B cell (primary cell): ENCODE measurements around the gene HOXC6. TPM values are rescaled to one million over a fixed set of nuclear protein-coding genes. Genes with fewer than 3 reads are reported as not detected.

ENCODE experiments used
- ATAC-seq: fragments of 200-7000 bp; cut with Tn5 transposase; one replicate; pipeline ENCODE4 v1.10.0; 2021; ENCODE audit warnings: low read depth, mild to moderate bottlenecking, moderate number of reproducible peaks, moderate library complexity
- CTCF ChIA-PET: fragments of 350-600 bp; sonication (Branson Sonifier 250); formaldehyde crosslinking; loops from one replicate; lab custom pipeline; 2021; ENCODE audit warnings: antibody characterized with exemption, inconsistent platforms; lab: Charles Lee
- POLR2A ChIA-PET: fragments of 350-600 bp; sonication (Branson Sonifier 250); formaldehyde crosslinking; loops from one replicate; lab custom pipeline; 2021; ENCODE audit warnings: antibody characterized with exemption; lab: Charles Lee
- DNase-seq: peaks from one replicate; pipeline ENCODE4 v3.0.0; 2013
- H2AFZ ChIP-seq: 2 replicates; pipeline ENCODE4 v1.6.1; 2012; ENCODE audit warnings: mild to moderate bottlenecking, low read depth, low read length; ENCODE audit not compliant: insufficient read depth, poor library complexity, severe bottlenecking
- H3K27ac ChIP-seq, 2 donors: 1 replicate in 1 of 2; 2 replicates in 1 of 2; pipeline ENCODE4 v1.5.1; 2012 to 2013; ENCODE audit warnings: low read length in 2 of 2, mild to moderate bottlenecking in 2 of 2, moderate library complexity in 1 of 2
- H3K27me3 ChIP-seq, 4 experiments: fragments of 200-600 bp in 1 of 4; sonication (generic) in 1 of 4; replicated peaks in 1 of 4; 1 replicate in 2 of 4; 2 replicates in 2 of 4; pipeline versions ENCODE4 v1.6.1 to v1.7.0; 2013 to 2016; ENCODE audit warnings: low read length in 3 of 4, mild to moderate bottlenecking in 2 of 4, mixed read lengths in 1 of 4, moderate library complexity in 1 of 4; ENCODE audit not compliant: insufficient read depth in 4 of 4, control insufficient read depth in 3 of 4; ENCODE audit errors: control extremely low read depth in 1 of 4
- H3K36me3 ChIP-seq, 2 experiments: replicated peaks in 1 of 2; 1 replicate in 1 of 2; 2 replicates in 1 of 2; pipeline versions ENCODE4 v1.6.1 to v1.7.1; 2013; ENCODE audit warnings: low read length in 1 of 2; ENCODE audit not compliant: insufficient read depth in 2 of 2, control insufficient read depth in 1 of 2; ENCODE audit errors: control extremely low read depth in 1 of 2, extremely low read depth in 1 of 2
- H3K4me1 ChIP-seq, 2 donors: fragments of 200-600 bp in 1 of 2; sonication (generic) in 1 of 2; 1 replicate in 1 of 2; 2 replicates in 1 of 2; pipeline versions ENCODE4 v1.5.1 to v1.6.1; 2013 to 2017; ENCODE audit warnings: low read length in 2 of 2; ENCODE audit not compliant: control insufficient read depth in 2 of 2, insufficient read depth in 2 of 2
- H3K4me2 ChIP-seq: replicated peaks from 2 replicates; pipeline ENCODE3; 2012; ENCODE audit warnings: mild to moderate bottlenecking, low read depth, low read length; ENCODE audit not compliant: poor library complexity, severe bottlenecking
- H3K4me3 ChIP-seq, 5 experiments: fragments of 200-600 bp in 1 of 5; sonication (generic) in 1 of 5; 1 replicate in 3 of 5; 2 replicates in 2 of 5; pipeline versions ENCODE4 v1.5.1 to v1.7.0; 2011 to 2016; ENCODE audit warnings: low read length in 4 of 5, mild to moderate bottlenecking in 4 of 5, low read depth in 2 of 5, control low read depth in 1 of 5, moderate library complexity in 1 of 5; ENCODE audit not compliant: insufficient read depth in 1 of 5; ENCODE audit errors: control extremely low read depth in 1 of 5, extremely low read depth in 1 of 5
- H3K79me2 ChIP-seq: fragments of 200-600 bp; sonication (generic); one replicate; pipeline ENCODE4 v1.6.0; 2016; ENCODE audit warnings: low read length; ENCODE audit not compliant: control insufficient read depth, insufficient read depth
- H3K9ac ChIP-seq: fragments of 200-600 bp; sonication (generic); 2 replicates; pipeline ENCODE4 v1.6.1; 2017; ENCODE audit warnings: mild to moderate bottlenecking, low read length, moderate library complexity
- H3K9me3 ChIP-seq, 3 donors: one replicate each; pipeline versions ENCODE4 v1.6.1 to v1.7.1; 2013; ENCODE audit warnings: low read length in 2 of 3; ENCODE audit not compliant: control insufficient read depth in 2 of 3, insufficient read depth in 1 of 3; ENCODE audit errors: control extremely low read depth in 1 of 3
- H4K20me1 ChIP-seq: 2 replicates; pipeline ENCODE4 v1.6.0; 2012; ENCODE audit warnings: mild to moderate bottlenecking, low read length; ENCODE audit not compliant: insufficient read depth, control insufficient read depth, poor library complexity, severe bottlenecking
- H3K27ac Mint-ChIP-seq: one replicate; pipeline ENCODE4 v1.8.0; 2021; ENCODE audit warnings: mixed read lengths
- H3K27me3 Mint-ChIP-seq: one replicate; pipeline ENCODE4 v1.8.0; 2021; ENCODE audit warnings: mixed read lengths
- H3K4me1 Mint-ChIP-seq: one replicate; pipeline ENCODE4 v1.8.0; 2021; ENCODE audit warnings: mixed read lengths
- H3K4me3 Mint-ChIP-seq: one replicate; pipeline ENCODE4 v1.8.0; 2021; ENCODE audit warnings: mixed read lengths
- H3K9me3 Mint-ChIP-seq: one replicate; pipeline ENCODE4 v1.8.0; 2022; ENCODE audit warnings: mixed read lengths; ENCODE audit not compliant: insufficient read depth
- EZH2 ChIP-seq: IDR thresholded peaks from 2 replicates; pipeline ENCODE4 v1.6.1; 2012; ENCODE audit warnings: borderline replicate concordance, low read depth, mild to moderate bottlenecking, moderate library complexity, low read length; ENCODE audit not compliant: insufficient read depth, poor library complexity, severe bottlenecking
- WGBS: methylation state at CpG from one replicate; pipeline ENCODE4 v1.1.5; 2013; ENCODE audit warnings: missing lambda C conversion rate; ENCODE audit not compliant: insufficient coverage; 5-methylcytosine and 5-hydroxymethylcytosine counted together
- intact Hi-C: fragments of 100-400 bp; cut with micrococcal nuclease; formaldehyde crosslinking; loops from one replicate; pipeline ENCODE4 v1.10.0; 2022
- polyA plus RNA-seq: library from polyadenylated mRNA; depleted of rRNA; stranded (reverse); fragments of >200 nt; gene quantifications from 2 replicates; pipeline ENCODE4 v1.2.3, GENCODE V29; 2012
- total RNA-seq, 2 donors: library from RNA; stranded (reverse); fragments of 120-200 nt in 1 of 2; gene quantifications; 1 replicate in 1 of 2; 2 replicates in 1 of 2; pipeline versions ENCODE4 v1.2.3 to v1.2.4, GENCODE V29; 2013 to 2022
- TF ChIP-seq, protein P1 (sequence below): fragments of 200-600 bp; IDR thresholded peaks from one replicate; pipeline ENCODE4 v1.8.0; 2022; ENCODE audit warnings: antibody characterized with exemption, mild to moderate bottlenecking

The HOXC6 gene
- total and polyA plus RNA-seq, 2 donors (not counting 1 experiment from before 2014, with no cell fraction given) = not detected

DNA sequence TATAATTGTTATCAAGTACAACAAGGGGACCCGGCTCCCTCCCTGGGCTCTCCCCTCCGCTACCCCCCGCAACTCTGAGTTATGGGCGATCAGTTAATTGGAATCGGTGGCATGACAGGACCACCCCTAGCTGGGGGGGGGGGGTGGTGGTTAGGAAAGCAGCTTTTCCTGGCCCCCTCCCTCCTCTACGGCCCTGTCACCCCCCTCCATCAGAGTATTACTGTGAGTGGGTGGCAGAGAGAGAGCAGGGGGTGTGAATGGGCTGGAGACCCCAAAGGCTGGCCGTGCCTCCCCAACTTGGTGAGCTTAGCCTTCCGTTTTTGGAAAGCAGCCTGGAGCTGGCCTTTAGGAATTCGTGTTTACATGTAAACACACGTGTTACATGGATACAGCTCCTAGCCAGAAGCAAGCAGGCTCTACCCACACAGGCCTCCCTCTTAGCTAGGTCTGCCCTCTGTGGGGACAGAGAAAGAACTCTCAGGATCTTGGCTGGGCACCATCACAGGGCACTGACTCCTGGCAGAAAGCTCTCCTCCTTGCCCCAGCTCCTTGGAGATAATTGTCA is 24.3 kb downstream of the HOXC6 start:
- peak overlapping the region; percentile 72 for H3K9ac ChIP-seq
- TF ChIP-seq, protein P1, sequence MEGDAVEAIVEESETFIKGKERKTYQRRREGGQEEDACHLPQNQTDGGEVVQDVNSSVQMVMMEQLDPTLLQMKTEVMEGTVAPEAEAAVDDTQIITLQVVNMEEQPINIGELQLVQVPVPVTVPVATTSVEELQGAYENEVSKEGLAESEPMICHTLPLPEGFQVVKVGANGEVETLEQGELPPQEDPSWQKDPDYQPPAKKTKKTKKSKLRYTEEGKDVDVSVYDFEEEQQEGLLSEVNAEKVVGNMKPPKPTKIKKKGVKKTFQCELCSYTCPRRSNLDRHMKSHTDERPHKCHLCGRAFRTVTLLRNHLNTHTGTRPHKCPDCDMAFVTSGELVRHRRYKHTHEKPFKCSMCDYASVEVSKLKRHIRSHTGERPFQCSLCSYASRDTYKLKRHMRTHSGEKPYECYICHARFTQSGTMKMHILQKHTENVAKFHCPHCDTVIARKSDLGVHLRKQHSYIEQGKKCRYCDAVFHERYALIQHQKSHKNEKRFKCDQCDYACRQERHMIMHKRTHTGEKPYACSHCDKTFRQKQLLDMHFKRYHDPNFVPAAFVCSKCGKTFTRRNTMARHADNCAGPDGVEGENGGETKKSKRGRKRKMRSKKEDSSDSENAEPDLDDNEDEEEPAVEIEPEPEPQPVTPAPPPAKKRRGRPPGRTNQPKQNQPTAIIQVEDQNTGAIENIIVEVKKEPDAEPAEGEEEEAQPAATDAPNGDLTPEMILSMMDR = no peak
- no peak for TF ChIP-seq EZH2
- peaks cover 0 to 37% (median 2%) of the 10 kb centered on the region in 3 donors for H3K9me3 ChIP-seq
- peaks cover 62% of the 10 kb centered on the region for H3K27me3 Mint-ChIP-seq
- H3K36me3 ChIP-seq = no peaks in the 10 kb centered on the region
- peak overlapping the region; percentile 76 for H2AFZ ChIP-seq
- H3K27me3 ChIP-seq = peaks cover 0 to 74% (median 52%) of the 10 kb centered on the region in 4 experiments
- DNase-seq = no peak
- peaks cover 36 to 44% of the 10 kb centered on the region in 2 donors for H3K4me1 ChIP-seq
- whole genome bisulfite sequencing = 25% methylated on average over 4 of the region's 10 CpGs
- peak; percentile 4 for ATAC-seq
- no peaks in the 10 kb centered on the region for H3K79me2 ChIP-seq
- intact Hi-C loops = loop anchor here (1.0 to 5.0 kb wide), 3 partner anchors 34 to 137 kb away; partner anchors contain the start of gene HOXC8
- peak overlapping the region in 4 of 5 experiments; percentile 69 to 78 (median 75) for H3K4me3 ChIP-seq
- ChIA-PET POLR2A (interaction anchor here (0.5 to 1.2 kb wide), 4 partner anchors 20 to 371 kb away, joined by 3 to 7 read pairs (median 3); partner anchors contain the start of gene HOXC5), CTCF (interaction anchor here (0.7 to 4.5 kb wide), 10 partner anchors 12 to 350 kb away, joined by 3 to 37 read pairs (median 4); partner anchors contain the start of gene HOXC5)
- H3K4me3 Mint-ChIP-seq = peak overlapping the region; percentile 91
- H3K9me3 Mint-ChIP-seq = no peaks in the 10 kb centered on the region
- peak overlapping the region; percentile 95 for H3K27ac Mint-ChIP-seq
- peak overlapping the region; percentile 73 for H3K4me2 ChIP-seq
- peak overlapping the region; percentile 83 to 88 for H3K27ac ChIP-seq
- H3K4me1 Mint-ChIP-seq = peaks cover 46% of the 10 kb centered on the region
- H4K20me1 ChIP-seq = no peaks in the 10 kb centered on the region
